Trophoblast cell (in vitro differentiated cells and primary cell): ENCODE results near the gene MAP4K4.

Source experiments
- DNase-seq, 2 donors: peaks; one replicate each; pipeline ENCODE4 v3.0.0-alpha.2; 2016
- H2AFZ ChIP-seq: 2 replicates; pipeline ENCODE4 v1.6.1; 2013; ENCODE audit warnings: low read length, moderate library complexity, mild to moderate bottlenecking; ENCODE audit not compliant: insufficient read depth, poor library complexity
- H2AK5ac ChIP-seq: 2 replicates; pipeline ENCODE4 v1.6.1; 2013; ENCODE audit warnings: mild to moderate bottlenecking, low read length
- H2BK120ac ChIP-seq: 2 replicates; pipeline ENCODE4 v1.6.1; 2013; ENCODE audit warnings: low read length, mild to moderate bottlenecking, moderate library complexity; ENCODE audit not compliant: insufficient read depth, poor library complexity
- H2BK12ac ChIP-seq: 2 replicates; pipeline ENCODE4 v1.6.1; 2013; ENCODE audit warnings: mild to moderate bottlenecking, low read length, moderate library complexity
- H2BK5ac ChIP-seq: 2 replicates; pipeline ENCODE4 v1.6.1; 2013; ENCODE audit warnings: low read length, low read depth, moderate library complexity, mild to moderate bottlenecking; ENCODE audit not compliant: poor library complexity
- H3K14ac ChIP-seq: 2 replicates; pipeline ENCODE4 v1.6.1; 2013; ENCODE audit warnings: mild to moderate bottlenecking, low read length
- H3K18ac ChIP-seq: 2 replicates; pipeline ENCODE4 v1.6.1; 2013; ENCODE audit warnings: mild to moderate bottlenecking, low read length
- H3K23ac ChIP-seq: 2 replicates; pipeline ENCODE4 v1.6.1; 2013; ENCODE audit warnings: low read length
- H3K27ac ChIP-seq: 2 replicates; pipeline ENCODE4 v1.5.1; 2013; ENCODE audit warnings: low read depth, mild to moderate bottlenecking, inconsistent platforms, low read length, moderate library complexity
- H3K27me3 ChIP-seq: 2 replicates; pipeline ENCODE4 v1.6.1; 2013; ENCODE audit warnings: inconsistent platforms, mild to moderate bottlenecking, low read length, moderate library complexity; ENCODE audit not compliant: insufficient read depth
- H3K36me3 ChIP-seq, 2 experiments: 1 replicate in 1 of 2; 2 replicates in 1 of 2; pipeline ENCODE4 v1.6.1; 2013; ENCODE audit warnings: low read length in 2 of 2, mild to moderate bottlenecking in 2 of 2, moderate library complexity in 1 of 2; ENCODE audit not compliant: insufficient read depth in 2 of 2, control insufficient read depth in 1 of 2
- H3K4ac ChIP-seq: 2 replicates; pipeline ENCODE4 v1.6.1; 2013; ENCODE audit warnings: low read depth, mild to moderate bottlenecking, low read length, moderate library complexity
- H3K4me1 ChIP-seq, 2 experiments: 1 replicate in 1 of 2; 2 replicates in 1 of 2; pipeline ENCODE4 v1.6.1; 2013; ENCODE audit warnings: low read length in 2 of 2, mild to moderate bottlenecking in 2 of 2, moderate library complexity in 1 of 2; ENCODE audit not compliant: insufficient read depth in 2 of 2, control insufficient read depth in 1 of 2
- H3K4me2 ChIP-seq: 2 replicates; pipeline ENCODE4 v1.6.1; 2013; ENCODE audit warnings: inconsistent platforms, mild to moderate bottlenecking, low read length, moderate library complexity
- H3K4me3 ChIP-seq: 2 replicates; pipeline ENCODE4 v1.5.1; 2013; ENCODE audit warnings: mild to moderate bottlenecking, low read depth, low read length, inconsistent platforms
- H3K79me1 ChIP-seq: one replicate; pipeline ENCODE4 v1.6.1; 2013; ENCODE audit warnings: low read length
- H3K79me2 ChIP-seq: 2 replicates; pipeline ENCODE4 v1.6.1; 2013; ENCODE audit warnings: low read length, mild to moderate bottlenecking; ENCODE audit not compliant: control insufficient read depth, insufficient read depth, poor library complexity
- H3K9ac ChIP-seq: 2 replicates; pipeline ENCODE4 v1.6.1; 2013; ENCODE audit warnings: mild to moderate bottlenecking, low read length
- H3K9me3 ChIP-seq: 2 replicates; pipeline ENCODE4 v1.6.1; 2013; ENCODE audit warnings: low read depth, mild to moderate bottlenecking, control low read depth, inconsistent platforms, low read length; ENCODE audit not compliant: insufficient read depth
- H4K12ac ChIP-seq: 2 replicates; pipeline ENCODE4 v1.6.1; 2013; ENCODE audit warnings: low read depth, mild to moderate bottlenecking, low read length, moderate library complexity
- H4K8ac ChIP-seq: 2 replicates; pipeline ENCODE4 v1.6.1; 2013; ENCODE audit warnings: low read depth, mild to moderate bottlenecking, low read length, moderate library complexity
- H4K91ac ChIP-seq: one replicate; pipeline ENCODE4 v1.6.1; 2013; ENCODE audit warnings: low read depth, mild to moderate bottlenecking, low read length, moderate library complexity
- WGBS: extraction: QIAGEN DNeasy Blood & Tissue Kit; methylation state at CpG from one replicate; pipeline ENCODE4 v1.1.7; 2013; ENCODE audit warnings: missing lambda C conversion rate; ENCODE audit not compliant: insufficient read length, insufficient coverage; ENCODE audit errors: extremely low coverage; 5-methylcytosine and 5-hydroxymethylcytosine counted together

The MAP4K4 gene

DNA sequence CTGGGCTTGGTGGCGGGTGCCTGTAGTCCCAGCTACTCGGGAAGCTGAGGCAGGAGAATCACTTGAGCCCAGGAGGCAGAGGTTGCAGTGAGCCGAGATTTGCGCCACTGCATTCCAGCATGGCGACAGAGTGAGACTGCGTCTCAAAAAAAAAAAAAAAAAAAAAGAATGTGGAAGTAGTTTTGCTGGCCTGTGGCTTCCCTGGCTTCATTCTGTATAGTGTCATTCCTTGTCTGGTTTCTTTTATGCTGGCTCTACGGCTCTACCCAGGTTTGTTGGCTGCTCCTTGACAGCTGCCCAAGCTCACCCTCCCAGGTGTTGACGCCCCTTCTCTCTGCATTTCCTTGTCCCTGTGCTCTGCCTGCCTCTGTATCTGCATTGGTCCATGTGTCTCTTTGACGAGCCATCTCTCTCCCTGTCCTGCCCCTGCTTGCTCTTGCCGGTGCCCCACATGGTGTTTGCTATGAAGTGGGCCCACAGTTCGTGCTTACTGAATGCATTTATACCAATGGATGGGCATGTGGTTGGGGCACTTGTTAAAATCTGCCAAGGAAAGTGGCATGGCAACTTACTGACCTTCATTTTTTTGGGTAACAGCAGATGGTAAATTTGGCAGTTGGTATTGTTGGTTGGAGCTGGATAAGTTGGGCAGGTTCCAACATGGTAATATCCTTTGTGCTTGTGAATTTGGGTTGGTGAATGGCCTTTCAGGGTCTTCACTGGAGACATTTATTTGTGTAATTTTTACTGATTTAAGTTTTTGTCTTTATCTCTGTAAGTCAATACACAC, 113.9 kb downstream of the MAP4K4 start:
- Histone ChIP-seq H3K14ac (peak overlapping the region; percentile 85), H3K9me3 (no peaks in the 10 kb centered on the region), H3K4me2 (peak overlapping the region; percentile 3), H3K18ac (peak overlapping the region; percentile 85), H2AFZ (no peak overlapping the region), H3K79me2 (peaks cover 9% of the 10 kb centered on the region), H4K91ac (peak overlapping the region; percentile 59), H2BK5ac (peak overlapping the region; percentile 83), H2BK12ac (peak overlapping the region; percentile 94), H3K4me3 (no peak overlapping the region), H4K12ac (peak overlapping the region; percentile 14), H2BK120ac (peak overlapping the region; percentile 70), H3K79me1 (peaks cover 19% of the 10 kb centered on the region), H3K9ac (no peak overlapping the region), H2AK5ac (peak overlapping the region; percentile 92), H3K4ac (peak overlapping the region; percentile 88), H4K8ac (peak overlapping the region; percentile 76), H3K36me3 (no peaks in the 10 kb centered on the region), H3K27me3 (no peaks in the 10 kb centered on the region), H3K27ac (peak overlapping the region; percentile 90), H3K4me1 (peaks cover 22 to 30% of the 10 kb centered on the region in 2 experiments), H3K23ac (no peak overlapping the region)
- peak; percentile 66 to 82 for DNase-seq
- no CpG with 5 or more reads among the region's 11 CpGs for WGBS

GRCh38 chr2:101812226-101812625, 114.7 kb downstream of the MAP4K4 start:
- Histone ChIP-seq H3K79me1 (peaks cover 13% of the 10 kb centered on the region), H3K9ac (no peak overlapping the region), H2AFZ (no peak overlapping the region), H3K79me2 (peaks cover 9% of the 10 kb centered on the region), H3K14ac (no peak overlapping the region), H3K27me3 (no peaks in the 10 kb centered on the region), H3K4me2 (no peak overlapping the region), H3K4me1 (peaks cover 18 to 26% of the 10 kb centered on the region in 2 experiments), H2BK5ac (no peak overlapping the region), H4K12ac (no peak overlapping the region), H4K8ac (no peak overlapping the region), H3K36me3 (peaks cover 0 to 2% of the 10 kb centered on the region in 2 experiments), H2BK120ac (no peak overlapping the region), H3K18ac (no peak overlapping the region), H3K4me3 (no peak overlapping the region), H3K27ac (peak overlapping the region; percentile 2), H4K91ac (no peak overlapping the region), H3K9me3 (no peaks in the 10 kb centered on the region), H3K23ac (peak overlapping the region; percentile 5), H3K4ac (peak overlapping the region; percentile 1), H2BK12ac (no peak overlapping the region), H2AK5ac (no peak overlapping the region)
- DNase-seq = no peak
- no CpG with 5 or more reads among the region's 7 CpGs for WGBS

DNA sequence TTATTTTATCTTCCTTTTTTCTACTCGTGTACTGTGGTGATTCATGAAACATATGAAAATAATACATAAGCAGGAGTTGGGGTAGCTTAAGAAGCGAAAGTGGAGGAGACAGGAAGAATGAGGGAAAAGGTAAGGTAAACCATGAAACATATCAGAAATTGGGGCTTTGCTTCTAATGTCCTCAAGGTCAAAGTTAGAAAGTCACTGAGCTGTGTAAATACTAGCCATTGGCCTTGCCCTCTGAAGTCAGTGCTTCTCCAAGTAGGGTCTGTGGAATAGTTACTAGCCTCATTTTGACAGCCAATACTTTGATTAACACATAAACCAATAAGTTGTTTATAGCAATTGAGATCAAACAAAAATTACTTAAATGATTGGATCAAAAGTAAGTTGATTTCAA, 117.2 kb downstream of the MAP4K4 start:
- WGBS = no CpG with 5 or more reads among the region's 2 CpGs
- peaks cover 0 to 2% of the 10 kb centered on the region in 2 experiments for H3K36me3 ChIP-seq
- no peak overlapping the region for H3K4me2 ChIP-seq
- no peak overlapping the region for H2BK12ac ChIP-seq
- H3K27me3 ChIP-seq = no peaks in the 10 kb centered on the region
- H3K18ac ChIP-seq = no peak overlapping the region
- H2BK120ac ChIP-seq = no peak overlapping the region
- H4K8ac ChIP-seq = no peak overlapping the region
- no peak overlapping the region for H4K12ac ChIP-seq
- H3K23ac ChIP-seq = no peak overlapping the region
- H3K9me3 ChIP-seq = no peaks in the 10 kb centered on the region
- H2AK5ac ChIP-seq = no peak overlapping the region
- H3K4me3 ChIP-seq = no peak overlapping the region
- no peak overlapping the region for H3K14ac ChIP-seq
- no peak overlapping the region for H4K91ac ChIP-seq
- DNase-seq = no peak
- H3K9ac ChIP-seq = no peak overlapping the region
- peaks cover 9% of the 10 kb centered on the region for H3K79me2 ChIP-seq
- H3K4me1 ChIP-seq = peaks cover 10 to 18% of the 10 kb centered on the region in 2 experiments
- no peak overlapping the region for H2AFZ ChIP-seq
- no peak overlapping the region for H2BK5ac ChIP-seq
- H3K27ac ChIP-seq = no peak overlapping the region
- H3K79me1 ChIP-seq = peaks cover 6% of the 10 kb centered on the region
- peak overlapping the region; percentile 33 for H3K4ac ChIP-seq

DNA sequence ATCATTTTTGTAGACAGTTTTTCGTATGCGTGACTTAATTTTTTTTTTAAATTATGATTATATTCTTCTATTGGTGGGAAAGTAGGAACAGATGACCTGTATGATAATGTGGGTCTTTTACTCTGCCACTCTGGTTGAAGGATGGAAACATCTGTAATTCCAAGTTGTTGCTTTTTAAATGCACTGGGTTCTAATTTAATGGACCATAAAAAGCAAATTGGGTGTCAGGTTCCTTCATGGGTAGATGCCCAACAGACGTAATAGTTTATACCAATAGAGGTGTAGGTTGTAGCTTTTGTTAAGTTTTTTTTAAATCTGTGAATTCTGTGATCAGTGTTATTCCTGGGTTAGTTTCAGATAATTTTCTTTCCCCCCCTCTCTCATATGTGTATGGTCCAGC, 117.6 kb downstream of the MAP4K4 start:
- Histone ChIP-seq H2BK120ac (no peak overlapping the region), H3K4me3 (no peak overlapping the region), H3K4me2 (no peak overlapping the region), H4K91ac (no peak overlapping the region), H3K36me3 (peaks cover 0 to 2% of the 10 kb centered on the region in 2 experiments), H3K14ac (no peak overlapping the region), H3K4ac (no peak overlapping the region), H2BK5ac (no peak overlapping the region), H3K9ac (no peak overlapping the region), H3K27ac (no peak overlapping the region), H2AK5ac (no peak overlapping the region), H3K27me3 (no peaks in the 10 kb centered on the region), H3K79me2 (peaks cover 9% of the 10 kb centered on the region), H2AFZ (no peak overlapping the region), H4K12ac (no peak overlapping the region), H3K4me1 (peaks cover 10 to 18% of the 10 kb centered on the region in 2 experiments), H3K18ac (no peak overlapping the region), H2BK12ac (no peak overlapping the region), H3K9me3 (no peaks in the 10 kb centered on the region), H3K79me1 (peaks cover 6% of the 10 kb centered on the region), H4K8ac (no peak overlapping the region), H3K23ac (no peak overlapping the region)
- no peak for DNase-seq
- WGBS = no CpG with 5 or more reads among the region's 3 CpGs
